Thyroid gland (tissue), 4 donors: ENCODE results near the gene PSMG1.

Experiments
- POLR2A ChIP-seq, 2 donors: fragments of 450-650 bp; IDR thresholded peaks; one replicate each; pipeline ENCODE4 v1.6.1; 2017; ENCODE audit warnings: antibody characterized with exemption in 2 of 2, mild to moderate bottlenecking in 2 of 2, moderate library complexity in 1 of 2
- TF ChIP-seq, protein P1 (sequence below), 6 experiments: fragments of 200-600 bp in 3 of 6; fragments of 450-650 bp in 3 of 6; sonication (generic) in 3 of 6; IDR thresholded peaks; one replicate each; pipeline ENCODE4 v1.5.1; 2016 to 2019; ENCODE audit warnings: antibody characterized with exemption in 6 of 6, mild to moderate bottlenecking in 2 of 6, inconsistent platforms in 1 of 6, moderate library complexity in 1 of 6

- TF ChIP-seq, protein P1, sequence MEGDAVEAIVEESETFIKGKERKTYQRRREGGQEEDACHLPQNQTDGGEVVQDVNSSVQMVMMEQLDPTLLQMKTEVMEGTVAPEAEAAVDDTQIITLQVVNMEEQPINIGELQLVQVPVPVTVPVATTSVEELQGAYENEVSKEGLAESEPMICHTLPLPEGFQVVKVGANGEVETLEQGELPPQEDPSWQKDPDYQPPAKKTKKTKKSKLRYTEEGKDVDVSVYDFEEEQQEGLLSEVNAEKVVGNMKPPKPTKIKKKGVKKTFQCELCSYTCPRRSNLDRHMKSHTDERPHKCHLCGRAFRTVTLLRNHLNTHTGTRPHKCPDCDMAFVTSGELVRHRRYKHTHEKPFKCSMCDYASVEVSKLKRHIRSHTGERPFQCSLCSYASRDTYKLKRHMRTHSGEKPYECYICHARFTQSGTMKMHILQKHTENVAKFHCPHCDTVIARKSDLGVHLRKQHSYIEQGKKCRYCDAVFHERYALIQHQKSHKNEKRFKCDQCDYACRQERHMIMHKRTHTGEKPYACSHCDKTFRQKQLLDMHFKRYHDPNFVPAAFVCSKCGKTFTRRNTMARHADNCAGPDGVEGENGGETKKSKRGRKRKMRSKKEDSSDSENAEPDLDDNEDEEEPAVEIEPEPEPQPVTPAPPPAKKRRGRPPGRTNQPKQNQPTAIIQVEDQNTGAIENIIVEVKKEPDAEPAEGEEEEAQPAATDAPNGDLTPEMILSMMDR (IDR thresholded peaks at IDR 0.05): no peak
- TF ChIP-seq POLR2A (IDR thresholded peaks at IDR 0.05): no peak
Observed at GRCh38 chr21:39126486-39126806, 56.8 kb downstream of the PSMG1 start.
